Vagina (tissue), 1 donor: ENCODE results near the gene ADO. TPM values are rescaled to one million over a fixed set of nuclear protein-coding genes. Genes with fewer than 3 reads are reported as not detected.

Source experiments
- total RNA-seq: library from RNA; depleted of rRNA; stranded (reverse); fragments of >200 nt; gene quantifications from one replicate; pipeline ENCODE4 v1.2.3, GENCODE V29; 2016

The ADO gene
- total RNA-seq, 1 donor from 2014 or later = 17.2 TPM

Other genes with a start within 250 kb of the ADO start
- 3.2 TPM for gene EGR2, start 11.6 kb downstream of the ADO start, total RNA-seq